ENCODE measurements around the gene BBS7. TPM values are rescaled to one million over a fixed set of nuclear protein-coding genes. Genes with fewer than 3 reads are reported as not detected.

BBS7 gene
- total and polyA plus RNA-seq, 2 of the 13 experiments (the other 11 are each of a cell fraction or from before 2014, with no cell fraction given), result 9.0 to 15.7 TPM

DNA sequence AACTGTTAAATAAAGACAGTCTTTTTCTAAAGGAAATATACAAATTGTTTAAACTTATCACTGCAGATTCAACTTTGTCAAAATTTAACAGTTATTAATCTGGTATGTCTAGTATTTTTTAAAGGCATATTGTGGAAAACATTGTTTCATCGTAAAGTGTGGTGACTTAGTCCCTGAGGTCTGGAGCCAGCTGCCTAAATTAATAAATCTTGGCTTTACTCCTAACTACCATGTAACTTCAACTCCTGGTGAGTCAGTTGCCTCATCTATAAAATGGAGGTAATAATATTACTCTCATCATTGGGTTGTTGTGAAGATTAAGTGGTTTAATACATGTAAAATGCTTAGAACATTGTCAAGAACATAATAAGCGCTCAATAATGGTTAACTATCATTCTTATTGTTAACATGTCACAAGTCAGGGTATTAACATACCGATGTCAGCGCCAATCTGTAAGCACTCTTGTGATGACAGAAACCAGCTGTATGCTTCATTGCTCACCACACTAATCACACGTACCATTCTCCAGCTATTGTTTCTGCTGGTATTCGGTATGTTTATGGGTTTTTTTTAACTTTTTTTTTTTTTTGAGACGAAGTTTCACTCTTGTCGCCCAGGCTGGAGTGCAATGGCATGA lies 91.2 kb downstream of the BBS7 start:
- H3K36me3 ChIP-seq (replicated peaks in 1 of 2; ENCODE audit: control insufficient read depth in 1 of 2, insufficient read depth in 2 of 2, low read length in 2 of 2), result no peaks in the 10 kb centered on the region
- CTCF ChIA-PET (ENCODE audit: low intra/inter-chr PET ratio, low total read pairs), result no interaction called here
- no peak overlapping the region for H3K9ac ChIP-seq (ENCODE audit: insufficient read depth, low read depth, low read length)
- POLR2A ChIA-PET, result no interaction called here
- DNase-seq (ENCODE audit: low spot score), result no peak
- no peak for ATAC-seq
- TF ChIP-seq ZNF430 (CRISPR knock-in tag; IDR thresholded peaks at IDR 0.05) (no peak), HCFC1 (IDR thresholded peaks at IDR 0.05; ENCODE audit: low read depth, low read length) (no peak), ARNT (IDR thresholded peaks at IDR 0.05) (no peak), ETV5 (CRISPR knock-in tag; IDR thresholded peaks at IDR 0.05; ENCODE audit: borderline replicate concordance) (no peak), NPAS2 (CRISPR knock-in tag; IDR thresholded peaks at IDR 0.05; ENCODE audit: borderline replicate concordance) (no peak), ETV6 (CRISPR knock-in tag; conservative IDR thresholded peaks at IDR 0.05) (no peak), ZNF619 (CRISPR knock-in tag; IDR thresholded peaks at IDR 0.05) (no peak)
- 23% methylated on average over 8 of the region's 8 CpGs for WGBS (ENCODE audit: low lambda C conversion rate)
- in situ Hi-C loops (cut with HindIII; ENCODE audit: extremely low pct_ligation_motif_present, low pct_unique_long_range_greater_than_20kb) (no loop called here), intact Hi-C loops (cut with micrococcal nuclease; ENCODE audit: unreplicated experiment) (no loop called here)
- no peaks in the 10 kb centered on the region for H4K20me1 ChIP-seq (ENCODE audit: insufficient read depth, low read length)
- FAIRE-seq, result no peak
- no peak overlapping the region for H3K4me3 ChIP-seq (replicated peaks in 1 of 3; ENCODE audit: insufficient read depth in 1 of 3, low read depth in 2 of 3, low read length in 3 of 3)
- no peaks in the 10 kb centered on the region for H3K79me2 ChIP-seq (ENCODE audit: insufficient read depth, low read length)
- no peak overlapping the region for H2AFZ ChIP-seq (ENCODE audit: low read length)
- H3K27ac ChIP-seq (ENCODE audit: extremely low read length, insufficient read depth, low read length), result no peak overlapping the region
- H3K4me2 ChIP-seq (ENCODE audit: low read depth, low read length), result no peak overlapping the region
- BruUV-seq (replicated peaks), result no TSS peak
- H3K9me3 ChIP-seq (ENCODE audit: low read length), result no peaks in the 10 kb centered on the region
- no peaks in the 10 kb centered on the region for H3K4me1 ChIP-seq (ENCODE audit: insufficient read depth, low read length)
- peaks cover 0 to 14% of the 10 kb centered on the region in 2 experiments; a peak in 4 of 5 replicates for H3K27me3 ChIP-seq (ENCODE audit: control insufficient read depth in 1 of 2, insufficient read depth in 2 of 2, low read length in 2 of 2)

DNA sequence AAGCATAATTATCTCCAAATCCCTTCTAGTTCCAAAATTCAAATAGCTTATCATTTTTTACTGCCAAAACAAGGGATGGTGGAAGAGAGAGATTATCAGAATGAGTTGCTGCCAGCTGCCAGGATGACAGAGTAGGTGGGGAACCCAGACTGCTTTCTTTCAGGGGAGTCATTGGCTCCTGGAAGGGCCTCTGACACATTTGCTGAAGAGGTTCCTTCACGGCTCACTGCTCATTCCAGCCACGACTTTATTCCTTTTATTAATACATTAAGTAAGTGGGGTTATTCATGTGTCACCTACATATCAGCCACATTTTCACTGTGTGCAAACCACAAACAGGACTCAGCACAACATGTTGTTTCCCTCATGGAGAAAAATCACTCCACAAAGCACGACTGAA lies 92.6 kb downstream of the BBS7 start:
- no peaks in the 10 kb centered on the region for H3K4me1 ChIP-seq (ENCODE audit: insufficient read depth, low read length)
- no peak overlapping the region for H3K4me2 ChIP-seq (ENCODE audit: low read depth, low read length)
- H2AFZ ChIP-seq (ENCODE audit: low read length), result no peak overlapping the region
- WGBS (ENCODE audit: low lambda C conversion rate), result 1% methylated on average over 3 of the region's 3 CpGs
- no peak overlapping the region for H3K27ac ChIP-seq (ENCODE audit: extremely low read length, insufficient read depth, low read length)
- ChIA-PET CTCF (ENCODE audit: low intra/inter-chr PET ratio, low total read pairs) (no interaction called here), POLR2A (no interaction called here)
- no peaks in the 10 kb centered on the region for H3K36me3 ChIP-seq (replicated peaks in 1 of 2; ENCODE audit: control insufficient read depth in 1 of 2, insufficient read depth in 2 of 2, low read length in 2 of 2)
- H3K9ac ChIP-seq (ENCODE audit: insufficient read depth, low read depth, low read length), result no peak overlapping the region
- FAIRE-seq (no peak), ATAC-seq (no peak), DNase-seq (ENCODE audit: low spot score) (no peak)
- no peak for TF ChIP-seq NFATC3 (CRISPR knock-in tag; IDR thresholded peaks at IDR 0.05)
- TF ChIP-seq RFXAP (CRISPR knock-in tag; IDR thresholded peaks at IDR 0.05; ENCODE audit: borderline replicate concordance), result no peak
- TF ChIP-seq SP5 (CRISPR knock-in tag; IDR thresholded peaks at IDR 0.05; ENCODE audit: borderline replicate concordance, low read depth), result no peak
- no peak for TF ChIP-seq ZNF746 (CRISPR knock-in tag; IDR thresholded peaks at IDR 0.05)
- TF ChIP-seq SETDB1 (CRISPR knock-in tag; IDR thresholded peaks at IDR 0.05; ENCODE audit: borderline replicate concordance), result no peak
- TF ChIP-seq, protein P1, sequence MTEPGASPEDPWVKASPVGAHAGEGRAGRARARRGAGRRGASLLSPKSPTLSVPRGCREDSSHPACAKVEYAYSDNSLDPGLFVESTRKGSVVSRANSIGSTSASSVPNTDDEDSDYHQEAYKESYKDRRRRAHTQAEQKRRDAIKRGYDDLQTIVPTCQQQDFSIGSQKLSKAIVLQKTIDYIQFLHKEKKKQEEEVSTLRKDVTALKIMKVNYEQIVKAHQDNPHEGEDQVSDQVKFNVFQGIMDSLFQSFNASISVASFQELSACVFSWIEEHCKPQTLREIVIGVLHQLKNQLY (CRISPR knock-in tag; IDR thresholded peaks at IDR 0.05), result no peak
- TF ChIP-seq KAT8 (CRISPR knock-in tag; IDR thresholded peaks at IDR 0.05), result no peak
- TF ChIP-seq, protein P2, sequence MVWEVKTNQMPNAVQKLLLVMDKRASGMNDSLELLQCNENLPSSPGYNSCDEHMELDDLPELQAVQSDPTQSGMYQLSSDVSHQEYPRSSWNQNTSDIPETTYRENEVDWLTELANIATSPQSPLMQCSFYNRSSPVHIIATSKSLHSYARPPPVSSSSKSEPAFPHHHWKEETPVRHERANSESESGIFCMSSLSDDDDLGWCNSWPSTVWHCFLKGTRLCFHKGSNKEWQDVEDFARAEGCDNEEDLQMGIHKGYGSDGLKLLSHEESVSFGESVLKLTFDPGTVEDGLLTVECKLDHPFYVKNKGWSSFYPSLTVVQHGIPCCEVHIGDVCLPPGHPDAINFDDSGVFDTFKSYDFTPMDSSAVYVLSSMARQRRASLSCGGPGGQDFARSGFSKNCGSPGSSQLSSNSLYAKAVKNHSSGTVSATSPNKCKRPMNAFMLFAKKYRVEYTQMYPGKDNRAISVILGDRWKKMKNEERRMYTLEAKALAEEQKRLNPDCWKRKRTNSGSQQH (CRISPR knock-in tag; IDR thresholded peaks at IDR 0.05; ENCODE audit: low read depth), result no peak
- intact Hi-C loops (cut with micrococcal nuclease; ENCODE audit: unreplicated experiment), result no loop called here
- H4K20me1 ChIP-seq (ENCODE audit: insufficient read depth, low read length), result no peaks in the 10 kb centered on the region
- H3K79me2 ChIP-seq (ENCODE audit: insufficient read depth, low read length), result no peaks in the 10 kb centered on the region
- peaks cover 0 to 14% of the 10 kb centered on the region in 2 experiments; a peak in 4 of 5 replicates for H3K27me3 ChIP-seq (ENCODE audit: control insufficient read depth in 1 of 2, insufficient read depth in 2 of 2, low read length in 2 of 2)
- no peak overlapping the region for H3K4me3 ChIP-seq (replicated peaks in 1 of 3; ENCODE audit: insufficient read depth in 1 of 3, low read depth in 2 of 3, low read length in 3 of 3)
- in situ Hi-C loops (cut with HindIII; ENCODE audit: extremely low pct_ligation_motif_present, low pct_unique_long_range_greater_than_20kb), result no loop called here
- no peaks in the 10 kb centered on the region for H3K9me3 ChIP-seq (ENCODE audit: low read length)
- no TSS peak for BruUV-seq (replicated peaks)

Measured in HepG2 (cell line).